GM12872 (cell line): Measurements from ENCODE around the gene TMEM101.

Experiments
- CTCF ChIP-seq: IDR thresholded peaks from 3 replicates; pipeline ENCODE4 v1.5.1; 2011; ENCODE audit warnings: low read depth, mild to moderate bottlenecking, low read length, moderate library complexity; ENCODE audit not compliant: insufficient read depth

TMEM101 gene

GRCh38 chr17:43992641-43993040 is 22.1 kb downstream of the TMEM101 start:
- no peak for TF ChIP-seq CTCF

- TF ChIP-seq CTCF: no peak
These were observed 26.5 kb downstream of the TMEM101 start for GRCh38 chr17:43988301-43988700.

- TF ChIP-seq CTCF: no peak
These were observed 27.4 kb downstream of the TMEM101 start for GRCh38 chr17:43987131-43988021.

- no peak for TF ChIP-seq CTCF
These were observed 28.4 kb downstream of the TMEM101 start for GRCh38 chr17:43986225-43986981.

- TF ChIP-seq CTCF: no peak
These were observed 30.2 kb downstream of the TMEM101 start for GRCh38 chr17:43984521-43984920.

GRCh38 chr17:43983515-43984411 is 31.0 kb downstream of the TMEM101 start:
- peak; percentile 31; the same call in 2 of the 3 replicates for TF ChIP-seq CTCF

GRCh38 chr17:43983196-43983514 is 31.6 kb downstream of the TMEM101 start:
- no peak for TF ChIP-seq CTCF
